ENCODE data around the gene AKNAD1.
"Not testable (repeated sequence)": the region's sequence is repeated elsewhere in the genome, so short reads cannot be mapped to it uniquely, and the experiment has no call there.

Gene AKNAD1

GRCh38 chr1:108856994-108857393 lies at the start of gene AKNAD1:
Gene AKNAD1 (minus strand): TSS chr1:108857094. CDS start chr1:108852664, 4,430 bp downstream.
- no peak for DNase-seq

- no peak for DNase-seq
Measured at GRCh38 chr1:108901106-108901505, 44.2 kb upstream of the AKNAD1 start.

GRCh38 chr1:108897865-108898720 lies 41.2 kb upstream of the AKNAD1 start:
- DNase-seq: no peak

GRCh38 chr1:108896146-108897145 lies 39.6 kb upstream of the AKNAD1 start:
- no peak for DNase-seq

GRCh38 chr1:108893141-108893530 lies 36.2 kb upstream of the AKNAD1 start:
- DNase-seq: no peak

GRCh38 chr1:108892356-108893140 lies 35.7 kb upstream of the AKNAD1 start:
- no peak for DNase-seq

GRCh38 chr1:108889706-108890384 lies 33.0 kb upstream of the AKNAD1 start:
- DNase-seq: no peak

GRCh38 chr1:108889006-108889645 lies 32.2 kb upstream of the AKNAD1 start:
- DNase-seq: not testable (repeated sequence)

- DNase-seq: no peak
Measured at GRCh38 chr1:108886292-108886691, 29.4 kb upstream of the AKNAD1 start.

- no peak for DNase-seq
Measured at GRCh38 chr1:108884968-108885367, 28.1 kb upstream of the AKNAD1 start.

- no peak for DNase-seq
Measured at GRCh38 chr1:108882837-108883236, 25.9 kb upstream of the AKNAD1 start.

- DNase-seq: no peak
Measured at GRCh38 chr1:108881369-108881768, 24.5 kb upstream of the AKNAD1 start.

- DNase-seq: no peak
Measured at GRCh38 chr1:108880850-108881249, 24.0 kb upstream of the AKNAD1 start.

GRCh38 chr1:108878678-108879077 lies 21.8 kb upstream of the AKNAD1 start:
- no peak for DNase-seq

GRCh38 chr1:108878160-108878469 lies 21.2 kb upstream of the AKNAD1 start:
- DNase-seq: no peak

GRCh38 chr1:108877348-108878159 lies 20.7 kb upstream of the AKNAD1 start:
- DNase-seq: no peak

- DNase-seq: no peak
Measured at GRCh38 chr1:108871050-108871724, 14.3 kb upstream of the AKNAD1 start.

- DNase-seq: no peak
Measured at GRCh38 chr1:108865316-108865910, 8.5 kb upstream of the AKNAD1 start.

GRCh38 chr1:108863984-108864383 lies 7.1 kb upstream of the AKNAD1 start:
- no peak for DNase-seq
